Tibial artery (tissue), 4 donors: ENCODE data around the gene TGFB1.
A peak's percentile ranks its signal among the peaks of the same experiment; 100 is the strongest.

Source experiments
- DNase-seq, 2 donors: peaks; one replicate each; pipeline ENCODE4 v3.0.0-alpha.2; 2019
- H3K27ac ChIP-seq, 2 donors: fragments of 200-600 bp; sonication (generic) in 1 of 2; 1 replicate in 1 of 2; 2 replicates in 1 of 2; pipeline ENCODE4 v1.5.1; 2018 to 2019; ENCODE audit warnings: mild to moderate bottlenecking in 1 of 2
- H3K27me3 ChIP-seq, 2 donors: fragments of 200-600 bp; sonication (generic) in 1 of 2; one replicate each; pipeline versions ENCODE4 v1.5.1 to v1.6.0; 2016 to 2019
- H3K36me3 ChIP-seq, 3 donors: fragments of 200-600 bp; sonication (generic) in 2 of 3; one replicate each; pipeline ENCODE4 v1.5.1; 2016 to 2019; ENCODE audit warnings: mild to moderate bottlenecking in 2 of 3
- H3K4me1 ChIP-seq, 4 donors: fragments of 200-600 bp; sonication (generic) in 2 of 4; 1 replicate in 3 of 4; 2 replicates in 1 of 4; pipeline ENCODE4 v1.5.1; 2016 to 2019
- H3K4me3 ChIP-seq, 2 donors: fragments of 200-600 bp; sonication (generic) in 1 of 2; 1 replicate in 1 of 2; 2 replicates in 1 of 2; pipeline ENCODE4 v1.5.1; 2018 to 2019; ENCODE audit warnings: mild to moderate bottlenecking in 2 of 2
- H3K9me3 ChIP-seq, 3 donors: fragments of 200-600 bp; sonication (generic) in 1 of 3; one replicate each; pipeline ENCODE4 v1.5.1; 2016 to 2019
- CTCF ChIP-seq, 2 experiments: fragments of 200-600 bp in 1 of 2; fragments of 450-650 bp in 1 of 2; IDR thresholded peaks; one replicate each; pipeline ENCODE4 v1.5.1; 2017 to 2019; ENCODE audit warnings: antibody characterized with exemption in 2 of 2, mild to moderate bottlenecking in 1 of 2, moderate library complexity in 1 of 2
- intact Hi-C: fragments of 100-400 bp; cut with DNase I; formaldehyde crosslinking; loops from one replicate; pipeline ENCODE4 v1.15.0; 2023; ENCODE audit warnings: low total_unique reads

The TGFB1 gene

GRCh38 chr19:41322451-41322850, 31.3 kb downstream of the TGFB1 start:
- Histone ChIP-seq H3K36me3 (peaks cover 15 to 52% (median 37%) of the 10 kb centered on the region in 3 donors), H3K27ac (peak overlapping the region; percentile 89 to 93), H3K27me3 (no peaks in the 10 kb centered on the region), H3K9me3 (no peaks in the 10 kb centered on the region), H3K4me1 (peaks cover 0 to 62% (median 54%) of the 10 kb centered on the region in 4 donors), H3K4me3 (no peak overlapping the region)
- no peak for DNase-seq
- no peak for TF ChIP-seq CTCF (IDR thresholded peaks at IDR 0.05)
- intact Hi-C loops = no loop called here

- Histone ChIP-seq H3K4me1 (peaks cover 0 to 54% (median 48%) of the 10 kb centered on the region in 4 donors), H3K9me3 (no peaks in the 10 kb centered on the region), H3K27ac (peak overlapping the region; percentile 89 to 93), H3K36me3 (peaks cover 22 to 59% (median 44%) of the 10 kb centered on the region in 3 donors), H3K27me3 (no peaks in the 10 kb centered on the region), H3K4me3 (no peak overlapping the region)
- intact Hi-C loops = no loop called here
- no peak for DNase-seq
- TF ChIP-seq CTCF (IDR thresholded peaks at IDR 0.05) = peak; percentile 68 to 69
Observed at GRCh38 chr19:41321600-41322270, 32.0 kb downstream of the TGFB1 start.

GRCh38 chr19:41321204-41321599, 32.5 kb downstream of the TGFB1 start:
- H3K27ac ChIP-seq = peak overlapping the region in 1 of 2 donors; percentile 93
- no peak for TF ChIP-seq CTCF (IDR thresholded peaks at IDR 0.05)

GRCh38 chr19:41320568-41320967, 33.2 kb downstream of the TGFB1 start:
- no peak for DNase-seq
- intact Hi-C loops = no loop called here

More at GRCh38 chr19:41321204-41321599, 32.5 kb downstream of the TGFB1 start:
- Histone ChIP-seq H3K4me3 (no peak overlapping the region), H3K36me3 (peaks cover 27 to 65% (median 49%) of the 10 kb centered on the region in 3 donors), H3K27me3 (no peaks in the 10 kb centered on the region), H3K4me1 (peaks cover 0 to 49% (median 44%) of the 10 kb centered on the region in 4 donors), H3K9me3 (no peaks in the 10 kb centered on the region)
- DNase-seq = no peak
- intact Hi-C loops = no loop called here

GRCh38 chr19:41320185-41320518, 33.6 kb downstream of the TGFB1 start:
- H3K4me3 ChIP-seq = no peak overlapping the region
- TF ChIP-seq CTCF (IDR thresholded peaks at IDR 0.05) = no peak
- DNase-seq = no peak
- intact Hi-C loops = no loop called here
- peaks cover 0 to 39% (median 34%) of the 10 kb centered on the region in 4 donors for H3K4me1 ChIP-seq
- H3K27me3 ChIP-seq = no peaks in the 10 kb centered on the region
- no peak overlapping the region for H3K27ac ChIP-seq
- peaks cover 32 to 74% (median 54%) of the 10 kb centered on the region in 3 donors for H3K36me3 ChIP-seq
- no peaks in the 10 kb centered on the region for H3K9me3 ChIP-seq

More at GRCh38 chr19:41320568-41320967, 33.2 kb downstream of the TGFB1 start:
- no peak overlapping the region for H3K4me3 ChIP-seq
- TF ChIP-seq CTCF (IDR thresholded peaks at IDR 0.05) = no peak
- peaks cover 32 to 71% (median 54%) of the 10 kb centered on the region in 3 donors for H3K36me3 ChIP-seq
- no peaks in the 10 kb centered on the region for H3K9me3 ChIP-seq
- H3K27me3 ChIP-seq = no peaks in the 10 kb centered on the region
- H3K4me1 ChIP-seq = peaks cover 0 to 43% (median 38%) of the 10 kb centered on the region in 4 donors
- H3K27ac ChIP-seq = no peak overlapping the region
